ENCODE data around the gene TEX44.
A peak's percentile ranks its signal among the peaks of the same experiment; 100 is the strongest.
"Not testable (repeated sequence)": the region's sequence is repeated elsewhere in the genome, so short reads cannot be mapped to it uniquely, and the experiment has no call there.

TEX44 gene
- total RNA-seq, result 0 reads per million in 2 experiments

GRCh38 chr2:231592636-231593145 lies at the start of gene TEX44:
TEX44 (plus strand) TSS chr2:231592864; CDS start chr2:231592952, 88 bp downstream.
- DNase-seq (ENCODE audit: low read depth), result no peak

- no peak for DNase-seq (ENCODE audit: low read depth)
Measured at GRCh38 chr2:231545105-231545902, 47.4 kb upstream of the TEX44 start.

GRCh38 chr2:231546014-231546715 lies 46.5 kb upstream of the TEX44 start:
- no peak for DNase-seq (ENCODE audit: low read depth)

GRCh38 chr2:231547315-231548110 lies 45.2 kb upstream of the TEX44 start:
- DNase-seq (ENCODE audit: low read depth), result no peak

- no peak for DNase-seq (ENCODE audit: low read depth)
Measured at GRCh38 chr2:231548752-231549151, 43.9 kb upstream of the TEX44 start.

GRCh38 chr2:231549446-231550239 lies 43.0 kb upstream of the TEX44 start:
- DNase-seq (ENCODE audit: low read depth), result no peak

GRCh38 chr2:231552752-231553151 lies 39.9 kb upstream of the TEX44 start:
- DNase-seq (ENCODE audit: low read depth), result no peak

- DNase-seq (ENCODE audit: low read depth), result no peak
Measured at GRCh38 chr2:231554327-231554726, 38.3 kb upstream of the TEX44 start.

- DNase-seq (ENCODE audit: low read depth), result no peak
Measured at GRCh38 chr2:231554748-231555545, 37.7 kb upstream of the TEX44 start.

GRCh38 chr2:231556496-231556895 lies 36.2 kb upstream of the TEX44 start:
- not testable (repeated sequence) for DNase-seq (ENCODE audit: low read depth)

- no peak for DNase-seq (ENCODE audit: low read depth)
Measured at GRCh38 chr2:231556981-231557380, 35.7 kb upstream of the TEX44 start.

GRCh38 chr2:231557571-231558217 lies 35.0 kb upstream of the TEX44 start:
- DNase-seq (ENCODE audit: low read depth), result peak; percentile 31

- no peak for DNase-seq (ENCODE audit: low read depth)
Measured at GRCh38 chr2:231563378-231563961, 29.2 kb upstream of the TEX44 start.

GRCh38 chr2:231565887-231566594 lies 26.6 kb upstream of the TEX44 start:
- no peak for DNase-seq (ENCODE audit: low read depth)

GRCh38 chr2:231567159-231567558 lies 25.5 kb upstream of the TEX44 start:
- DNase-seq (ENCODE audit: low read depth), result no peak

- no peak for DNase-seq (ENCODE audit: low read depth)
Measured at GRCh38 chr2:231568098-231568784, 24.4 kb upstream of the TEX44 start.

GRCh38 chr2:231568785-231569435 lies 23.8 kb upstream of the TEX44 start:
- no peak for DNase-seq (ENCODE audit: low read depth)

- not testable (repeated sequence) for DNase-seq (ENCODE audit: low read depth)
Measured at GRCh38 chr2:231570915-231571314, 21.7 kb upstream of the TEX44 start.
